ENCODE data around the gene ACTN1.

The ACTN1 gene

GRCh38 chr14:68836082-68836481 lies 143.0 kb downstream of the ACTN1 start:
- DNase-seq (ENCODE audit: low read depth in 2 of 2, low spot score in 1 of 2): no peak

- no peak for DNase-seq (ENCODE audit: low read depth in 2 of 2, low spot score in 1 of 2)
Observed at GRCh38 chr14:68834816-68835215, 144.3 kb downstream of the ACTN1 start.

- no peak for DNase-seq (ENCODE audit: low read depth in 2 of 2, low spot score in 1 of 2)
Observed at GRCh38 chr14:68828698-68829097, 150.4 kb downstream of the ACTN1 start.

- DNase-seq (ENCODE audit: low read depth in 2 of 2, low spot score in 1 of 2): no peak
Observed at GRCh38 chr14:68825729-68826128, 153.4 kb downstream of the ACTN1 start.

GRCh38 chr14:68824517-68825347 lies 154.4 kb downstream of the ACTN1 start:
- no peak for DNase-seq (ENCODE audit: low read depth in 2 of 2, low spot score in 1 of 2)

GRCh38 chr14:68824207-68824516 lies 154.9 kb downstream of the ACTN1 start:
- DNase-seq (ENCODE audit: low read depth in 2 of 2, low spot score in 1 of 2): no peak

All from stimulated activated CD8-positive, alpha-beta memory T cell treated with anti-CD3 and anti-CD28 coated beads, Interleukin-4, amount 100 ng/mL, for 4 hours (primary cell).